Measurements from ENCODE around the gene ANTKMT.

- TF ChIP-seq CTCF (IDR thresholded peaks at IDR 0.05; ENCODE audit: low read depth, low read length) (no peak), EZH2phosphoT487 (IDR thresholded peaks at IDR 0.05; ENCODE audit: low read depth) (no peak)
Observed at GRCh38 chr16:708019-708418, 12.9 kb upstream of the ANTKMT start.

Measured in OCI-LY3 (cell line).